ENCODE data around the gene CDX2.

DNA sequence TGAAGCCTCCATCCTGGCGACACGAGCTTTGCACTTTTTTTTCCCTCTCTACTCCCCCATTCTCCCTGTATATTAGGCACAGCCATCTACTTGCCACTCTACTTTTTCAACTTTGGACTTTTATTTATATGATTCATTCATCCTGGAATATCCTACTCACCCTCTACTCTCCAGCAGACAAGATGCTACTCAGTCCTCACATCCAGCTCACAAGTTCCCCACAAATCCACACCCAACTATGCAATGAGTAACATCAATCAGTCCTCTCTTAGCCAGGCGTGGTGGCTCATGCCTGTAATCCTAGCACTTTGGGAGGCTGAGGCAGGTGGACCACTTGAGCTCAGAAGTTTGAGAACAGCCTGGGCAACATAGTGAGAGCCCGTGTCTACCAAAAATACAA lies 43.3 kb upstream of the CDX2 start:
- TF ChIP-seq, protein P1, sequence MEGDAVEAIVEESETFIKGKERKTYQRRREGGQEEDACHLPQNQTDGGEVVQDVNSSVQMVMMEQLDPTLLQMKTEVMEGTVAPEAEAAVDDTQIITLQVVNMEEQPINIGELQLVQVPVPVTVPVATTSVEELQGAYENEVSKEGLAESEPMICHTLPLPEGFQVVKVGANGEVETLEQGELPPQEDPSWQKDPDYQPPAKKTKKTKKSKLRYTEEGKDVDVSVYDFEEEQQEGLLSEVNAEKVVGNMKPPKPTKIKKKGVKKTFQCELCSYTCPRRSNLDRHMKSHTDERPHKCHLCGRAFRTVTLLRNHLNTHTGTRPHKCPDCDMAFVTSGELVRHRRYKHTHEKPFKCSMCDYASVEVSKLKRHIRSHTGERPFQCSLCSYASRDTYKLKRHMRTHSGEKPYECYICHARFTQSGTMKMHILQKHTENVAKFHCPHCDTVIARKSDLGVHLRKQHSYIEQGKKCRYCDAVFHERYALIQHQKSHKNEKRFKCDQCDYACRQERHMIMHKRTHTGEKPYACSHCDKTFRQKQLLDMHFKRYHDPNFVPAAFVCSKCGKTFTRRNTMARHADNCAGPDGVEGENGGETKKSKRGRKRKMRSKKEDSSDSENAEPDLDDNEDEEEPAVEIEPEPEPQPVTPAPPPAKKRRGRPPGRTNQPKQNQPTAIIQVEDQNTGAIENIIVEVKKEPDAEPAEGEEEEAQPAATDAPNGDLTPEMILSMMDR (IDR thresholded peaks at IDR 0.05; ENCODE audit: low read depth, low read length), result no peak
- no peak for TF ChIP-seq EZH2phosphoT487 (IDR thresholded peaks at IDR 0.05; ENCODE audit: low read depth)

Data from OCI-LY3 (cell line).